HT-29 (cell line): ENCODE data around the gene TLE1. TPM values are rescaled to one million over a fixed set of nuclear protein-coding genes. Genes with fewer than 3 reads are reported as not detected.

ENCODE experiments used
- DNase-seq: peaks from one replicate; pipeline ENCODE4 v3.0.0-alpha.2; 2015; ENCODE audit warnings: low spot score
- total RNA-seq: library from RNA; depleted of rRNA; stranded (reverse); fragments of >200 nt; shearing (Covaris generic); gene quantifications from 2 replicates; pipeline ENCODE4 v1.2.3, GENCODE V29; 2014

Gene TLE1
- total RNA-seq, 1 experiment from 2014 or later, result 82.1 TPM

DNA sequence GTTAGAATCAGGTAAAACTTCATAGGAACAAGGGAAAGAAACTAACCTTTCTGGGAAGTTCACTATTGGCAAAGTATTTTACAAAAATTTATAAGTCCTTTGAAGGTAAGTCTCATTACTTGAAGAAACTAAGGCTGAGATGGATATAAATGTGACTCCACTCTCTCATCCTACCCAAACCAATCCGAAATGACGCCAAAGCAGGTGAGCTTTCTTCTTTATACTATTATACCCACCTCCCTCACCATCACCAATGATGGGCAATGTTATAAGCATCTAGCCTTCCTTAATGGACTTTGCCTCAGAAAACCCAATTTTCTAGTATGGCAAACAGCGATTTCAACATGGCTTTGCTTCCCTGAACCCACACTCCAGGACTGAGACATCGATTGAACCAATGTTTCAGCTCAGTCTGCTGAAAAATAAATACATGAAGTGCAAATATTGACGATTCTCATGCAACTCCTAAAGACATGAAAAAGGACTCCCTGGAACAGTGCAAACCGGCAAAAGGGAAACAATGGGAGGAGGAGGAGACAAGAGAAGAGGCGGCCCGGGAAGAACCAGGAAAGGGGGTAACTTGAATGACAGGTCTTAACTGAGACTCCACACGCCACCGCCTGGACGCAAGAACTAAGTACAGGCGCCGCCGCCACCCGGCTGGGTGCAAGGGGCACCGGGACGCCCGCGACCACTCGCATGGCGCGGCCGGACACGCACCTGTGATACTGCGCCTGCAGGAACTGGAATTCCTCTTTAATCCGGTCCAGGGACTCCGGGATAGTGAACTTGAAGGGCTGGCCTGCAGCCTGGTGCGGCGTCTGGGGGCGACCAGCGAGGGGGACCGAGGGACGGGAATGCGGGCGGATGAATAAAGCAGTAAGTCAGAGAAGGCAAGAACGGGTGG is 2.5 kb downstream of the TLE1 start:
- DNase-seq, result peak; percentile 83

DNA sequence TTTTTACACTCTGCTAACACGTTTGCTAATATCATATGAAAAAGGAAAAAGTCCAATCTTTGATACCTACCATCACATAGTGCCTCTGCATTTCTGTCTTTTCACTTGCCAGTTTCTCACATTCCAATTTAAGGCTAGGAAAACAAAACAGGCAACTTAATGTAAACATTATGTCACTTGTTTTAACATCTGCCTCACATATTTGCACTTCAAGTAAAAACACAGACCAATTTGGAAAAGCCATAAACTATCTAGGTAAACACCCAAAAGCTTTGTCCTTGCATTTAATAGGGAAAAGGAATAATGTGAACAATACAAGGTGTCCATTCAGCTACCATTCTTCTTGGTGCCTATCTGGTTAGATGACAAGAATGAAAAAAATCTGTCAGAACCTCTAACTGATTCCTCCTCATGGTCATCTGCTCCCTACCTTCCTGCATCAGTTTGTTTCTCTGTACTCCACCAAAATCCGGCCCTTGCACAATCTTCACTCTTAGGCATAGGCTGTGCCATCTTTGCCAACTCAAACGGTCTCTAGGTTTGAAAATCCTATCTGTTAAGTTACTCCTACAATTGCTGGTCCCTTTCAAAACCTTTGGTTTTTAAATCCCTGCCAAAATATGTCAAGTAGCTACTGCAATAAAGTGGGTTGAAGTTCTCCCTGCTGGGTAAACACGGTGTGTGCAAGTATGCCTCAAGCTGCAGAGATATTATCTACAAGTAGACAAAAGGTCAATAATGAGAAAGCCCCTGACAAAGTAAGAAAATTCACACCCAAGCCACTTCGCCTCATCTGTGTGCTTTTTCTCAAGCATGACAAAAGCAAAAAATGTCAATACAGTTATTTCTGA is 3.4 kb downstream of the TLE1 start:
- DNase-seq, result peak; percentile 56

DNA sequence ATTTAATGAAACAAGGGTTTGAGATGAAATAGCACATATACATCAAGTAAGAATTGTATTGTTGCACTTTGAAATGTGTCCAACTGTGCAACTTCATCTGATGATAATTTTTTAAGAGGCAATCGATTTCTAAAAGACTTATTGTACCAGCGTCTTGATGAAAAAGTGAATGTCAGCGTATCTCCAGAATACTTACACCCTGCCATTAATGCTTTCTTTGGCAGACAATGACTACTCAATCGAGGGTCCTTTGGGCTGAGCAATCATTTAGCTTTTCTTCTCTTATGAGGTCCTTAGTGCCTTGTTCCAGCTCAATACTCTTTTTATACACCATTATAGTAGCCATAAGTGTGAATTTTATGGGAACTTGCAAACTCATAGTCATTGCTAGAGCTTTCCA is 4.7 kb downstream of the TLE1 start:
- no peak for DNase-seq

DNA sequence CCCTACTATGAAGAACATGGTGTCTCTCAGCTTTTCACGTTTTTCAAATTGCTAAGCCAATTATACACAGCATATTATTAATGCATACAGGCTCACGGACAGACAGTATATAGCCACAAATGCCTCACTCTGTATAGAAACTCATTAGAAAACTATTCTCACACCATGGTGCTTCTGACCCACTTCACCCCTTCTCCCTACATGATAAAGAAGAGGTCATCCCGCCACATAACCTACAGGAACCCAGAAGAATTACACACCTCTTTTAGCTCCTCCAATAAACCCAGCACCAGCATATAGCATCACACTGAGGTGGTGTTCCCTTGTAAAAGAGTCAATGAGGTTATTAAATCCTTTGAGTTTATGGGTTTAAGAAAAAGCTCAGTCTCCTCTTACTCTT is 5.6 kb downstream of the TLE1 start:
- no peak for DNase-seq

DNA sequence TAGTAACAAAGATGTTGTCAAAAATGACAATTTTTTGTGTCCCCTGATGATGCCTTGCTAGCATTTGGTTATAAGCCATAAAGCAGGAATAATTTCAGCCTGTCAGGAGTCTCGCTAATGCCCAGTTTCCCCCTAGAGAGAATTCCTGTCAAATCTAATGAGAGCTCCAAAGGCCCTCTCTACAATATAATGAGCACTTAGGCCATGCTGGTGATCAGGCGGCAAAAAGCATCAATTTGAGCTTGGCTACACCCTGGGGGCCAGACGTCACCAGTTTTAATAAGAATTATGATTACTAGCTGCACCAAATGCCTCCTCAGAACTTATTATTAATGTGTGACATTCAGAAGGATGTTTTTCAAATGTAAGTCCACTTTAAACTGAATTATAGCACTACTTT is 6.1 kb downstream of the TLE1 start:
- DNase-seq, result no peak

GRCh38 chr9:81682797-81683196 is 6.5 kb downstream of the TLE1 start:
- no peak for DNase-seq

- no peak for DNase-seq
Measured at GRCh38 chr9:81682177-81682576, 7.2 kb downstream of the TLE1 start.

DNA sequence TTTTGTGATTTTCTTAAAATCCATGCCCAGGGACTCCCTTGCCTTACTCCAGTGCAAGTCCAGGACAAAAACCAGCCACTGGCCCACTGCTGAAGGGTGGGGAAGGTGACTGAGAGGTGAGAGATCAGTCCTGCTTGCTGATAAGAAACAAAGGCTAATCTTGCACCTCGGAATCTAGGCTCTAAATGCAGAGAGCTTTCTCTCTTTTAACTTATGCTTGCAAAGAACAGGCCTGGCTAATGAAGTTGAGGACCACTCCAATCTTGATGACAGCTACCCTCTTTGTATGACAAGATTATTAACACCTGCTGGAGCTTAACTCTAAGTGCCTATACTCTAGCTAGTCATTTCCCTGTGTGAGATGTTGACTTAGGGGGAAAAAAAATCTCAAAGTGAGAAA is 8.8 kb downstream of the TLE1 start:
- DNase-seq, result no peak

DNA sequence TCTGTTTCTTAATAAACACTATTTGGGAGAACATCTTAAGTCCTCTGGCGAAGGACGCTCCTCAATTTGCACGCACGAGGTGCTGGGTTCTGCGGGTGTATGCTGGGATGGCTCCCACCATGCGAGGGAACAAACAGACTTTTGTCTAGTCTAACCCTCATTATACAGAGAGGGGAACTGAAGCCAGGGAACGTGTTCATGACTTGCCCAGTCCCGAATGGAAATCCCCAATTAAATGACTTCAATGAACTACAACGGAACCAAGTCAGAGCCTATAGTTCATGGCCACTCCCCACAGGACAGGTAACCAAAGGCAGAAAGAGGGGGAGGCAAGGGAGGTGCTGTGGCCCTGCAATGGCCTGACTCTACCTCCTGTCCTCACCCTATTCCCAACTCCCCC is 9.3 kb downstream of the TLE1 start:
- DNase-seq, result no peak

DNA sequence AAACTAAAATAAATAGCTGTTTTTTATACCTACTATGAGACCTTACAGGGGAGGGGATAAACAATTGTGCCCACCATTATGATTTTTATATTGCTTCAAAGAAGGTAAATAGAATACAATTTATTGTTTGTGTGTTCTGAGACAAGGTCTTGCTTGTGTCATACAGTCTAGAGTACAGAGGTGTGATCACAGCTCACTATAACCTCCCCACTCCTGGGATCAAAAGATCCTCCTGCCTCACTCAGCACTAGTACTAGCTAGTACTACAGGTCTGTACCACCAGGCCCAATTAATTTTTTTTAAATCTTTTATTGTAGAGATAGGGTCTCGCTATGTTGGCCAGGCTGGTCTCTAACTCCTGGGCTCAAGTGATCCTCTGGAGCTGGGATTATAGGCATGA is 11.3 kb downstream of the TLE1 start:
- DNase-seq, result no peak

DNA sequence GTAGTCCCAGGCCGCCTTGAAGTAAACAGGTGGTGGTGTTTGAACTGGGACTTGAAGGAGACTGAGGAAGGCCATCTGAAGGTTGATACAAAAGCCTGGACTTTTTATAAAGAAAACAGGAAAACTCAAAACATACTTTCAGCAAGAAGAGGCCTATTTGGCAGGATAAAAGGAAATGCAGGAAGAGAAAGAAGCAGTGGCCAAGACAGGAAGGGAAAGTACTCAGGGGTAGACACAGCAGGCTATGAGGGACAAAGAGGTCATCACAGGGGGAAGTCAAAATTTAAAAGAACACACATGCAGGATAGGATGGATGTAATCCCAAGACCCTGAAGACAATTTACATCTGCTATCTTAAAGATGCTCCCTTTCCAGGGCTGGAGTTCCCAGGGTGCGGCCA is 13.0 kb downstream of the TLE1 start:
- no peak for DNase-seq

GRCh38 chr9:81673310-81673709 is 16.0 kb downstream of the TLE1 start:
- no peak for DNase-seq

DNA sequence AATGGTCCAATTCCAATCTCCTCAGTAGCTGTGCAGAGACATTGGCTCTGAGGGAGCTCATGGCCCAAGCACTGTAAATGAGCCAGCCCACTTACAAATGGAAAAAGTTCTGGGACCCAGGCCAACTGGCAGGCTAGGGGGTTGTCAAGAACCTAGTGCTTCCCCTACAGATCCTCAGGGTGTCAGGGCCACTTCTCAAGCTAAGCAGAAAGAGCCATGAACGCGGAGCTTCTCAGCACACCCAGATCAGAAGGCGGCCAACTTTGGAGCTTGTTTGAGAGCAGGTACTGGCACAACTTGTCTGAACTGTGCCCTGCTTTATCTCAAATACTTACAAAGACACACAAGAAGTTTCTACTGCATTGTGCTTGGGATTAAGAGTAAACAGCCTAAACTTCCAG is 17.5 kb downstream of the TLE1 start:
- DNase-seq, result no peak

- DNase-seq, result no peak
Measured at GRCh38 chr9:81669866-81670265, 19.5 kb downstream of the TLE1 start.

DNA sequence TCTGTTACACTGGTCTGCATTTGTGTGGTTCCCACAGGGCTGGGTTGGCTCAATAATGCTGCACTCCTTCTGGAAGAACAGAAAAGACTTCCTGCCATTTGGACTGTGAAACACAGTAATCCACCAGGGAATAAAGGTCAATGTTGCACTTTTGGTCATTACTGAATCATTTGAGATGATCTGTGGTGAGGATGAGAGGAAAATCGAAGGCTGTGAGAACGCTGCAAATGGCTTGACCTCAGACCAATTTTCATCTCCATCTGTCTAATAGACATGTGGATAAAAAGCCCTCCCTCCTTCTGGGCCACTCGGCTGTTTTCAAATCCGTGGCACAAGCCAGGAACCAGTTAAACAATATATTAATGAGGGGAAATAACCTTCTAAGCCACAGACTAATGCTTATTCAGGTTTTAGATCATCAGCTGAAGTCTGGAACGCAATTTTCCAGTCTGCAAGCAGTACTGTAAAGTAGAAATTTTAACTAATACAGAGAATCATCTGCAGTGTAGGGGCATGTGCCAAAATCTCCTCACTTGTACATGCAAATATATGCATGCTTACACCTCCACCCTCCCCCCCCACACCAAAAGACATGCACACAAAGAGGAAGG is 20.2 kb downstream of the TLE1 start:
- DNase-seq, result no peak

DNA sequence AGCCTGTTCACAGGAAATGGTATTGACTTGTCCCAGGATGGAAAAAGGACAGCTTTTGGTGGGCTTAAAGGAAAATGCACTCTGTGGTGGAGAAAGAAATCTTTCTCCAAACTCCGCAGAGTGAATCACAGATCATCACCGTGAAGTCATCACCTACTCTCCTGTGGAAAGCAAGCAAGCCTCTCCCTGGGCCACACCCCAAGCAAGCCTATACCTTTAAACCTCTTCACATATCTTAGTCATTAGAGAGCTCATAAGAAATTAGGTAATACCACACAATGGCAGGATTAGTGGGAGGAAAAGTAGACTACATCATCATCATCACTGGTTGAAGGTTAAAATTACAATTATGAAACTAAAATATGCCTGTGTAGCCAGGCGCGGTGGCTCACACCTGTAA is 23.2 kb downstream of the TLE1 start:
- DNase-seq, result no peak

- no peak for DNase-seq
Measured at GRCh38 chr9:81665322-81665871, 23.9 kb downstream of the TLE1 start.

- no peak for DNase-seq
Measured at GRCh38 chr9:81664638-81665222, 24.6 kb downstream of the TLE1 start.

GRCh38 chr9:81661339-81661738 is 28.0 kb downstream of the TLE1 start:
- DNase-seq, result no peak

DNA sequence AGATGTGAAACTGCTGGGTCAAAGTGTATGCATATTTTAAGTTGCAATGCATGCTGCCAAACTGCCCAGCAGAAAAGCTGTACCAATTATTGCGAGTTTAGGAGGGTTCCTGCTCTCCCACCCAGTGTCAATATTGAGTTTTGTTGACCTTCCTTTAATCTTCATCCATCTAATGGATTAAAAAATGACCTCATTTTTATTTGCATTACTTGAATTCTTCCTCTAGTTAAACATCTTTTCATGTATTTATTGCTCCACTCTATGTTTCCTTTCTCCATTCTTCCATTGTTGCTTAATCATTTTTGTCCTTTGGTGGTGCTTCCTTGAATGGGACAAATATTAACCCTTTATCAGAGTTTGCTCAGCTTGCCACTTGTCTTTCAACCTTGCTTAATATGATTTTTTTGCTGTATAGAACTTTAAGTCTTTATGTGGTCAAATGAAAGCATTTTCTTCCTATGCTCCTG is 32.4 kb downstream of the TLE1 start:
- peak; percentile 62 for DNase-seq

DNA sequence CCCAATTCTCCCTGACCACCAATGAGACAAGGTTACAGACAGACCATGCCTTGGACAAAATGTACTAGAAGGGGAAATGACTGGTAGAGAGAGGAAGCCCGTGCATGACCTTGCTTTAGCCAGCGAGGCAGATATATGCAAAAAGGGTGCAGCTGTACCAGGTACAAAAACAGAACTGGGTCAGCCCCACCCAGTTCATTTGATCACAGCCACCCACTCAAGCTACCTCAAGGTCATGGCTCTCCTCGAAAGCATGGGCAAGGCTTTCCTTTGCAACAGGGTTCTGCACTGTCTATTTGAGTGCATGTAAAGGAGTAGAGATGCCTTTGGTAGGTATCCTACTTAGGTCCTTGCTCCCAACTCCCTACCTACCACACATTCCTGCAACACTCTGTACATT is 33.3 kb downstream of the TLE1 start:
- DNase-seq, result peak; percentile 5

DNA sequence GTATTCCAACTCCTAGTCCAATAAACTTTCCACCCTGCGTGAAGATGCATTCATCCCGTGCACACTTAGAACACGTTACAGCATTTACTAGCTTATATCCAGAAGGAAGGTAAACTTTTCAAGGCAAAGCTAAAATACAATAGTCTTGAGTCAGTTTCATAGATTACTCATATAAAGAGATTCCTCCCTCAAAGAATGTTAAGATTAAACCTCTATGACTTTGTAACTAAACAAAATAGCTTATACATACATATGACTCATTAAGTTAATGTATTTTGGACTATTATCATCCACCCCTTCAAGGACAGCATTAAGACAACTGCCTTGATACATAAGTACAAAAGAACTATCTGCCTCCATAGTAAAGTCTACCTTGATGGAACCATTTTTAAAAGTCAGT is 36.1 kb downstream of the TLE1 start:
- peak; percentile 5 for DNase-seq
